ENCODE measurements around the gene SUPT3H.

DNA sequence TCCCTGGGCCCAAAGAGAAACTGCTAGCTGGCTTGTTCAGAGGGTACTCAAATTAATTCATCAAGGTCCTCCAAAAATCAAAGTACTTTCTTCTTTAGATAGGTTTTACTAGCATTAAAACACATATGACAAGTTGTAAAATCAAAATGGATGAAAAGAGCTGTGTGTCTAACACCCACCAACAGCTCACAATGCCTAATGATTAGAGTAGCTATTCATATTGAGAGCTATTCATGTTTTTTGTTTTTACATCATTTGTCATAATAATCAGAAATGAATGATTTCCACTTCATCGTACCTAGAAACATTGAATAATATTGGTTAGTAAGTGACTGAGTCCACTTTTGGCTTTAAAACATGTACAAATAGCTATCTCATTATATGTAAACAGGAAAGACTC is 339.5 kb downstream of the SUPT3H start:
- TF ChIP-seq, protein P1, sequence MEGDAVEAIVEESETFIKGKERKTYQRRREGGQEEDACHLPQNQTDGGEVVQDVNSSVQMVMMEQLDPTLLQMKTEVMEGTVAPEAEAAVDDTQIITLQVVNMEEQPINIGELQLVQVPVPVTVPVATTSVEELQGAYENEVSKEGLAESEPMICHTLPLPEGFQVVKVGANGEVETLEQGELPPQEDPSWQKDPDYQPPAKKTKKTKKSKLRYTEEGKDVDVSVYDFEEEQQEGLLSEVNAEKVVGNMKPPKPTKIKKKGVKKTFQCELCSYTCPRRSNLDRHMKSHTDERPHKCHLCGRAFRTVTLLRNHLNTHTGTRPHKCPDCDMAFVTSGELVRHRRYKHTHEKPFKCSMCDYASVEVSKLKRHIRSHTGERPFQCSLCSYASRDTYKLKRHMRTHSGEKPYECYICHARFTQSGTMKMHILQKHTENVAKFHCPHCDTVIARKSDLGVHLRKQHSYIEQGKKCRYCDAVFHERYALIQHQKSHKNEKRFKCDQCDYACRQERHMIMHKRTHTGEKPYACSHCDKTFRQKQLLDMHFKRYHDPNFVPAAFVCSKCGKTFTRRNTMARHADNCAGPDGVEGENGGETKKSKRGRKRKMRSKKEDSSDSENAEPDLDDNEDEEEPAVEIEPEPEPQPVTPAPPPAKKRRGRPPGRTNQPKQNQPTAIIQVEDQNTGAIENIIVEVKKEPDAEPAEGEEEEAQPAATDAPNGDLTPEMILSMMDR (IDR thresholded peaks at IDR 0.05), result no peak
- no peak for TF ChIP-seq POLR2A (IDR thresholded peaks at IDR 0.05)
